Fibroblast of pulmonary artery (primary cell): Measurements from ENCODE around the gene TGFB2.

Experiments used
- DNase-seq: peaks from one replicate; pipeline ENCODE4 v3.0.0-alpha.2; 2010; ENCODE audit warnings: low read depth
- H3K4me3 ChIP-seq: replicated peaks from 2 replicates; pipeline ENCODE4 v1.5.1; 2011; ENCODE audit warnings: low read depth, mild to moderate bottlenecking, control low read depth, low read length, moderate library complexity
- CTCF ChIP-seq: IDR thresholded peaks from 2 replicates; pipeline ENCODE4 v1.5.1; 2011; ENCODE audit warnings: mild to moderate bottlenecking, control low read depth, low read length, inconsistent platforms; ENCODE audit errors: missing control alignments

TGFB2 gene

GRCh38 chr1:218475275-218475674 lies 130.1 kb downstream of the TGFB2 start:
- TF ChIP-seq CTCF = no peak
- no peak for DNase-seq
- H3K4me3 ChIP-seq = no peak overlapping the region

- no peak for TF ChIP-seq CTCF
- H3K4me3 ChIP-seq = no peak overlapping the region
Measured at GRCh38 chr1:218475699-218476098, 130.6 kb downstream of the TGFB2 start.

GRCh38 chr1:218476385-218476784 lies 131.2 kb downstream of the TGFB2 start:
- no peak for TF ChIP-seq CTCF
- H3K4me3 ChIP-seq = no peak overlapping the region
- DNase-seq = peak; percentile 76

More at GRCh38 chr1:218475699-218476098, 130.6 kb downstream of the TGFB2 start:
- no peak for DNase-seq

GRCh38 chr1:218478336-218478735 lies 133.2 kb downstream of the TGFB2 start:
- TF ChIP-seq CTCF = no peak
- no peak overlapping the region for H3K4me3 ChIP-seq
- no peak for DNase-seq

GRCh38 chr1:218479436-218480115 lies 134.4 kb downstream of the TGFB2 start:
- DNase-seq = peak; percentile 76
- no peak for TF ChIP-seq CTCF
- no peak overlapping the region for H3K4me3 ChIP-seq

- TF ChIP-seq CTCF = no peak
- no peak overlapping the region for H3K4me3 ChIP-seq
- peak; percentile 92 for DNase-seq
Measured at GRCh38 chr1:218480137-218480536, 135.0 kb downstream of the TGFB2 start.

GRCh38 chr1:218480588-218481099 lies 135.5 kb downstream of the TGFB2 start:
- TF ChIP-seq CTCF = no peak
- DNase-seq = peak; percentile 72
- no peak overlapping the region for H3K4me3 ChIP-seq
